Measurements from ENCODE around the gene ARID1A. TPM values are rescaled to one million over a fixed set of nuclear protein-coding genes. Genes with fewer than 3 reads are reported as not detected.
"Not testable (repeated sequence)": the region's sequence is repeated elsewhere in the genome, so short reads cannot be mapped to it uniquely, and the experiment has no call there.

Gene ARID1A
- total RNA-seq, 4 donors from 2014 or later, result 16.7 to 119 (median 41.2) TPM

GRCh38 chr1:26704629-26705028, 8.8 kb downstream of the ARID1A start:
- H3K27me3 ChIP-seq, result no peaks in the 10 kb centered on the region
- no peak for DNase-seq
- no peaks in the 10 kb centered on the region for H3K9me3 ChIP-seq
- no peak overlapping the region for H3K4me3 ChIP-seq
- peaks cover 12 to 15% of the 10 kb centered on the region in 2 donors for H3K4me1 ChIP-seq
- no peaks in the 10 kb centered on the region for H3K36me3 ChIP-seq
- TF ChIP-seq POLR2A (IDR thresholded peaks at IDR 0.05) (no peak), CTCF (IDR thresholded peaks at IDR 0.05) (no peak)
- intact Hi-C loops (cut with DNase I; ENCODE audit: low total_unique reads), result no loop called here
- H3K27ac ChIP-seq, result no peak overlapping the region

GRCh38 chr1:26705227-26705626, 9.4 kb downstream of the ARID1A start:
- H3K9me3 ChIP-seq; intact Hi-C loops (cut with DNase I; ENCODE audit: low total_unique reads); DNase-seq; H3K4me3 ChIP-seq; H3K36me3 ChIP-seq; H3K27me3 ChIP-seq: not testable (repeated sequence)
- Histone ChIP-seq H3K27ac (peak overlapping the region in 1 of 2 donors; percentile 56), H3K4me1 (peaks cover 8 to 10% of the 10 kb centered on the region in 2 donors)

- H3K4me1 ChIP-seq, result peaks cover 6 to 10% of the 10 kb centered on the region in 2 donors
- no peak for DNase-seq
- H3K27me3 ChIP-seq, result no peaks in the 10 kb centered on the region
- intact Hi-C loops (cut with DNase I; ENCODE audit: low total_unique reads), result no loop called here
- H3K36me3 ChIP-seq, result no peaks in the 10 kb centered on the region
- TF ChIP-seq POLR2A (IDR thresholded peaks at IDR 0.05), result no peak
- no peak for TF ChIP-seq CTCF (IDR thresholded peaks at IDR 0.05)
- peak overlapping the region; percentile 28 to 56 for H3K27ac ChIP-seq
- H3K4me3 ChIP-seq, result no peak overlapping the region
- no peaks in the 10 kb centered on the region for H3K9me3 ChIP-seq
Measured at GRCh38 chr1:26705788-26706311, 10.0 kb downstream of the ARID1A start.

GRCh38 chr1:26706315-26706714, 10.5 kb downstream of the ARID1A start:
- no peak for DNase-seq
- no peak for TF ChIP-seq CTCF (IDR thresholded peaks at IDR 0.05)
- TF ChIP-seq POLR2A (IDR thresholded peaks at IDR 0.05), result no peak
- Histone ChIP-seq H3K27me3 (no peaks in the 10 kb centered on the region), H3K4me3 (peak overlapping the region in 1 of 2 donors; percentile 16), H3K36me3 (no peaks in the 10 kb centered on the region), H3K4me1 (peaks cover 2 to 8% of the 10 kb centered on the region in 2 donors), H3K9me3 (no peaks in the 10 kb centered on the region), H3K27ac (peak overlapping the region; percentile 28 to 56)
- intact Hi-C loops (cut with DNase I; ENCODE audit: low total_unique reads), result no loop called here

- no peaks in the 10 kb centered on the region for H3K9me3 ChIP-seq
- H3K4me3 ChIP-seq, result no peak overlapping the region
- intact Hi-C loops (cut with DNase I; ENCODE audit: low total_unique reads), result no loop called here
- H3K27ac ChIP-seq, result no peak overlapping the region
- TF ChIP-seq CTCF (IDR thresholded peaks at IDR 0.05), result no peak
- DNase-seq, result no peak
- peaks cover 0 to 6% of the 10 kb centered on the region in 2 donors for H3K4me1 ChIP-seq
- no peaks in the 10 kb centered on the region for H3K36me3 ChIP-seq
- no peaks in the 10 kb centered on the region for H3K27me3 ChIP-seq
Measured at GRCh38 chr1:26710811-26711210, 15.0 kb downstream of the ARID1A start.

GRCh38 chr1:26711777-26712176, 16.0 kb downstream of the ARID1A start:
- H3K36me3 ChIP-seq, result no peaks in the 10 kb centered on the region
- intact Hi-C loops (cut with DNase I; ENCODE audit: low total_unique reads), result no loop called here
- H3K27me3 ChIP-seq, result no peaks in the 10 kb centered on the region
- no peak overlapping the region for H3K4me3 ChIP-seq
- TF ChIP-seq POLR2A (IDR thresholded peaks at IDR 0.05), result no peak
- TF ChIP-seq CTCF (IDR thresholded peaks at IDR 0.05), result no peak
- no peak overlapping the region for H3K27ac ChIP-seq
- H3K4me1 ChIP-seq, result peaks cover 0 to 6% of the 10 kb centered on the region in 2 donors
- H3K9me3 ChIP-seq, result no peaks in the 10 kb centered on the region
- DNase-seq, result no peak

All from uterus (tissue), 4 donors.